Neural cell (in vitro differentiated cells): Measurements from ENCODE around the gene FCN3. TPM values are rescaled to one million over a fixed set of nuclear protein-coding genes. Genes with fewer than 3 reads are reported as not detected.

Experiments
- H2AFZ ChIP-seq: fragments of 200-600, 300-800 bp; sonication (generic), shearing (Covaris generic); 2 replicates; pipeline ENCODE4 v1.6.0; 2014; ENCODE audit warnings: low read depth, mild to moderate bottlenecking, antibody characterized with exemption, low read length, moderate library complexity
- H3F3A ChIP-seq: fragments of 200-600 bp; shearing (Covaris generic); 2 replicates; pipeline ENCODE4 v1.6.1; 2016; ENCODE audit warnings: mild to moderate bottlenecking, moderate library complexity, mixed read lengths, antibody characterized with exemption, low read length; ENCODE audit not compliant: insufficient read depth, poor library complexity, severe bottlenecking
- H3K27ac ChIP-seq: fragments of 200-600, 300-800 bp; sonication (generic), shearing (Covaris generic); 2 replicates; pipeline ENCODE4 v1.5.1; 2014; ENCODE audit warnings: mild to moderate bottlenecking, low read length, moderate library complexity
- H3K27me3 ChIP-seq: fragments of 300-800, 200-600 bp; sonication (generic), shearing (Covaris generic); 2 replicates; pipeline ENCODE4 v1.6.0; 2014; ENCODE audit warnings: mild to moderate bottlenecking, low read depth, low read length, moderate library complexity; ENCODE audit not compliant: insufficient read depth
- H3K36me3 ChIP-seq: fragments of 300-800, 200-600 bp; sonication (generic), shearing (Covaris generic); 2 replicates; pipeline ENCODE4 v1.5.1; 2014; ENCODE audit warnings: mild to moderate bottlenecking, antibody characterized with exemption, low read length, moderate library complexity; ENCODE audit not compliant: insufficient read depth
- H3K4me2 ChIP-seq: fragments of 300-800, 200-600 bp; sonication (generic), shearing (Covaris generic); 2 replicates; pipeline ENCODE4 v1.6.0; 2014; ENCODE audit warnings: mild to moderate bottlenecking, low read length
- H3K4me3 ChIP-seq: fragments of 300-800, 200-600 bp; sonication (generic), shearing (Covaris generic); 2 replicates; pipeline ENCODE4 v1.5.1; 2014; ENCODE audit warnings: mild to moderate bottlenecking, low read length, moderate library complexity
- H3K79me2 ChIP-seq: fragments of 200-600 bp; shearing (Covaris generic); replicated peaks from 2 replicates; pipeline ENCODE4 v1.6.0; 2014; ENCODE audit warnings: mild to moderate bottlenecking, low read length, moderate library complexity; ENCODE audit not compliant: insufficient read depth
- H3K9ac ChIP-seq: fragments of 300-800, 200-600 bp; sonication (generic), shearing (Covaris generic); 2 replicates; pipeline ENCODE4 v1.6.1; 2016; ENCODE audit warnings: mild to moderate bottlenecking, low read length, mixed read lengths
- H3K9me2 ChIP-seq: fragments of 200-600 bp; shearing (Covaris generic); 2 replicates; pipeline ENCODE4 v1.6.1; 2016; ENCODE audit warnings: mild to moderate bottlenecking, low read length, mixed read lengths; ENCODE audit not compliant: insufficient read depth
- H3K9me3 ChIP-seq: fragments of 200-600, 300-800 bp; sonication (generic), shearing (Covaris generic); 2 replicates; pipeline ENCODE4 v1.6.1; 2016; ENCODE audit warnings: mild to moderate bottlenecking, mixed run types, low read length, moderate library complexity, mixed read lengths
- H4K20me1 ChIP-seq: fragments of 200-600 bp; shearing (Covaris generic); 2 replicates; pipeline ENCODE4 v1.6.1; 2016; ENCODE audit warnings: mild to moderate bottlenecking, mixed run types; ENCODE audit not compliant: insufficient read depth
- EP300 ChIP-seq: fragments of 450-650 bp; conservative IDR thresholded peaks from 2 replicates; pipeline ENCODE4 v1.6.1; 2014; ENCODE audit warnings: antibody characterized with exemption, mild to moderate bottlenecking, moderate library complexity; ENCODE audit not compliant: poor library complexity, severe bottlenecking
- EZH2 ChIP-seq: fragments of 200-600, 300-800 bp; shearing (Covaris generic), sonication (generic); IDR thresholded peaks from 2 replicates; pipeline ENCODE4 v1.6.1; 2014; ENCODE audit warnings: antibody characterized with exemption, low read length, borderline replicate concordance, mild to moderate bottlenecking; ENCODE audit not compliant: insufficient read depth, poor library complexity, severe bottlenecking
- MXI1 ChIP-seq: fragments of 450-650 bp; conservative IDR thresholded peaks from 2 replicates; pipeline ENCODE4 v1.6.1; 2014; ENCODE audit warnings: antibody characterized with exemption, mild to moderate bottlenecking; ENCODE audit not compliant: poor library complexity, severe bottlenecking
- POLR2AphosphoS5 ChIP-seq: IDR thresholded peaks from 2 replicates; pipeline ENCODE4 v1.6.1; 2012
- RAD21 ChIP-seq: fragments of 450-650 bp; conservative IDR thresholded peaks from 2 replicates; pipeline ENCODE4 v1.6.1; 2014; ENCODE audit warnings: antibody characterized with exemption, mild to moderate bottlenecking, moderate library complexity
- SMC3 ChIP-seq: fragments of 450-650 bp; conservative IDR thresholded peaks from 2 replicates; pipeline ENCODE4 v1.6.1; 2014; ENCODE audit warnings: antibody characterized with exemption, mild to moderate bottlenecking, moderate library complexity; ENCODE audit not compliant: poor library complexity
- TAF1 ChIP-seq: IDR thresholded peaks from 2 replicates; pipeline ENCODE4 v1.6.1; 2012; ENCODE audit warnings: low read depth
- polyA plus RNA-seq: library from polyadenylated mRNA; depleted of rRNA; stranded (reverse); fragments of >200 nt; gene quantifications from 2 replicates; pipeline ENCODE4 v1.2.3, GENCODE V29; 2014
- TF ChIP-seq, protein P1 (sequence below): IDR thresholded peaks from 2 replicates; pipeline ENCODE4 v1.6.1; 2012; ENCODE audit warnings: borderline replicate concordance
- TF ChIP-seq, protein P2 (sequence below): fragments of 450-650 bp; IDR thresholded peaks from 2 replicates; pipeline ENCODE4 v1.5.1; 2014; ENCODE audit warnings: antibody characterized with exemption, mild to moderate bottlenecking, moderate library complexity; ENCODE audit not compliant: poor library complexity, severe bottlenecking

Gene FCN3
- polyA plus RNA-seq, 1 donor from 2014 or later: not detected

DNA sequence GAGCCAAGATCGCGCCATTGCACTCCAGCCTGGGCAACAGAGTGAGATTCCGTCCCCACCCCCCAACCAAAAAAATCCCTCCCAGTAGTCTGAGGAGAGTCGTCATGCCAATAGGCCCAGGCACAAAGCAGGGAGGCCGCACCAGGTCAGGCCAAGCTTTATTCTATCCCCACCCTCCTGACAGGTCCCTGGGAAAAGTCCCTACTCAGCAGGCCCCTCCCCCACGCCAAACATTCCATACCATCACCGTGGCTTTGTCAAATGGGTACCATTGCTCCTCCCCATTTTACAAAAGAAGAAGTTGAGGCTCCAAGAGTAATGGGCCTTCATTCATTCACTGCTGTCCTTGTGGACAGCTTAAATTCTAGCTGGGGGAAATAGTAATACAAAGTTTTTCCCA, 23.1 kb upstream of the FCN3 start:
- Histone ChIP-seq H3K9me3 (no peaks in the 10 kb centered on the region), H2AFZ (no peak overlapping the region), H3K27ac (no peak overlapping the region), H3K9ac (no peak overlapping the region), H3F3A (no peaks in the 10 kb centered on the region), H3K9me2 (no peaks in the 10 kb centered on the region), H3K4me2 (no peak overlapping the region), H3K36me3 (no peaks in the 10 kb centered on the region), H3K4me3 (no peak overlapping the region), H3K79me2 (no peaks in the 10 kb centered on the region), H4K20me1 (no peaks in the 10 kb centered on the region), H3K27me3 (no peaks in the 10 kb centered on the region)
- TF ChIP-seq POLR2AphosphoS5 (peak; percentile 1), MXI1 (no peak), EP300 (no peak), TAF1 (no peak), SMC3 (no peak)
- TF ChIP-seq, protein P1, sequence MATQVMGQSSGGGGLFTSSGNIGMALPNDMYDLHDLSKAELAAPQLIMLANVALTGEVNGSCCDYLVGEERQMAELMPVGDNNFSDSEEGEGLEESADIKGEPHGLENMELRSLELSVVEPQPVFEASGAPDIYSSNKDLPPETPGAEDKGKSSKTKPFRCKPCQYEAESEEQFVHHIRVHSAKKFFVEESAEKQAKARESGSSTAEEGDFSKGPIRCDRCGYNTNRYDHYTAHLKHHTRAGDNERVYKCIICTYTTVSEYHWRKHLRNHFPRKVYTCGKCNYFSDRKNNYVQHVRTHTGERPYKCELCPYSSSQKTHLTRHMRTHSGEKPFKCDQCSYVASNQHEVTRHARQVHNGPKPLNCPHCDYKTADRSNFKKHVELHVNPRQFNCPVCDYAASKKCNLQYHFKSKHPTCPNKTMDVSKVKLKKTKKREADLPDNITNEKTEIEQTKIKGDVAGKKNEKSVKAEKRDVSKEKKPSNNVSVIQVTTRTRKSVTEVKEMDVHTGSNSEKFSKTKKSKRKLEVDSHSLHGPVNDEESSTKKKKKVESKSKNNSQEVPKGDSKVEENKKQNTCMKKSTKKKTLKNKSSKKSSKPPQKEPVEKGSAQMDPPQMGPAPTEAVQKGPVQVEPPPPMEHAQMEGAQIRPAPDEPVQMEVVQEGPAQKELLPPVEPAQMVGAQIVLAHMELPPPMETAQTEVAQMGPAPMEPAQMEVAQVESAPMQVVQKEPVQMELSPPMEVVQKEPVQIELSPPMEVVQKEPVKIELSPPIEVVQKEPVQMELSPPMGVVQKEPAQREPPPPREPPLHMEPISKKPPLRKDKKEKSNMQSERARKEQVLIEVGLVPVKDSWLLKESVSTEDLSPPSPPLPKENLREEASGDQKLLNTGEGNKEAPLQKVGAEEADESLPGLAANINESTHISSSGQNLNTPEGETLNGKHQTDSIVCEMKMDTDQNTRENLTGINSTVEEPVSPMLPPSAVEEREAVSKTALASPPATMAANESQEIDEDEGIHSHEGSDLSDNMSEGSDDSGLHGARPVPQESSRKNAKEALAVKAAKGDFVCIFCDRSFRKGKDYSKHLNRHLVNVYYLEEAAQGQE: no peak

DNA sequence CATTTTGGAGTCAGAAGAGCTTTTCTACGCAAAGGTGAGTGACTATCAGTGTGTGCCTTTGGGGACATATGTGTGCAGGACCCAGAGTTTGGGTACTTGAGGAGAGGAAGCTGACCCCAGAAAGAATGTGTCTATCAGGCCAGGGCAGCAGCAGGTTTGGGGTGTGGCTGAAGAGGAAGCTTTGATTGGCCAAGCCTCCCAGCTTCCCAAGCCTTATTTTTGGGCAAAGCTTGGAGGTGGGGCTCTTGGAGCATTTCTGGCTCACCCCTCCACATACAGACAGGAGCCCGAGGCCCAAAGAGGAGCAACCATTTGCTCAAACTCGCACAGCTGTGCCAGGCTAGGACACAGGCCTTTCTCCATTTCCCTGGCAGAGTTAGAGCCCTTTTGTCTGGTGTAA, 22.5 kb upstream of the FCN3 start:
- Histone ChIP-seq H3K4me3 (no peak overlapping the region), H3K79me2 (no peaks in the 10 kb centered on the region), H3K27ac (no peak overlapping the region), H3K36me3 (no peaks in the 10 kb centered on the region), H3K27me3 (no peaks in the 10 kb centered on the region), H3K4me2 (no peak overlapping the region), H3F3A (no peaks in the 10 kb centered on the region), H3K9me3 (no peaks in the 10 kb centered on the region), H4K20me1 (no peaks in the 10 kb centered on the region), H3K9me2 (no peaks in the 10 kb centered on the region), H3K9ac (no peak overlapping the region), H2AFZ (no peak overlapping the region)
- TF ChIP-seq TAF1 (no peak), SMC3 (no peak), EZH2 (no peak), MXI1 (no peak), RAD21 (no peak), POLR2AphosphoS5 (no peak), EP300 (no peak)
- TF ChIP-seq, protein P1: no peak
- TF ChIP-seq, protein P2, sequence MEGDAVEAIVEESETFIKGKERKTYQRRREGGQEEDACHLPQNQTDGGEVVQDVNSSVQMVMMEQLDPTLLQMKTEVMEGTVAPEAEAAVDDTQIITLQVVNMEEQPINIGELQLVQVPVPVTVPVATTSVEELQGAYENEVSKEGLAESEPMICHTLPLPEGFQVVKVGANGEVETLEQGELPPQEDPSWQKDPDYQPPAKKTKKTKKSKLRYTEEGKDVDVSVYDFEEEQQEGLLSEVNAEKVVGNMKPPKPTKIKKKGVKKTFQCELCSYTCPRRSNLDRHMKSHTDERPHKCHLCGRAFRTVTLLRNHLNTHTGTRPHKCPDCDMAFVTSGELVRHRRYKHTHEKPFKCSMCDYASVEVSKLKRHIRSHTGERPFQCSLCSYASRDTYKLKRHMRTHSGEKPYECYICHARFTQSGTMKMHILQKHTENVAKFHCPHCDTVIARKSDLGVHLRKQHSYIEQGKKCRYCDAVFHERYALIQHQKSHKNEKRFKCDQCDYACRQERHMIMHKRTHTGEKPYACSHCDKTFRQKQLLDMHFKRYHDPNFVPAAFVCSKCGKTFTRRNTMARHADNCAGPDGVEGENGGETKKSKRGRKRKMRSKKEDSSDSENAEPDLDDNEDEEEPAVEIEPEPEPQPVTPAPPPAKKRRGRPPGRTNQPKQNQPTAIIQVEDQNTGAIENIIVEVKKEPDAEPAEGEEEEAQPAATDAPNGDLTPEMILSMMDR: no peak
